IPS-NIHi7 (cell line): Measurements from ENCODE around the gene MSI1.

Experiments used
- DNase-seq: peaks from one replicate; pipeline ENCODE4 v3.0.0; 2012; ENCODE audit warnings: mixed read lengths; ENCODE audit errors: extremely low spot score

The MSI1 gene

GRCh38 chr12:120368789-120369602 lies at the start of gene MSI1:
Gene MSI1 (minus strand): TSS chr12:120369164. CDS start chr12:120369091, 73 bp downstream.
- DNase-seq: peak; percentile 61

GRCh38 chr12:120417917-120418580 lies 49.1 kb upstream of the MSI1 start:
- no peak for DNase-seq

GRCh38 chr12:120416490-120417216 lies 47.7 kb upstream of the MSI1 start:
- no peak for DNase-seq

DNA sequence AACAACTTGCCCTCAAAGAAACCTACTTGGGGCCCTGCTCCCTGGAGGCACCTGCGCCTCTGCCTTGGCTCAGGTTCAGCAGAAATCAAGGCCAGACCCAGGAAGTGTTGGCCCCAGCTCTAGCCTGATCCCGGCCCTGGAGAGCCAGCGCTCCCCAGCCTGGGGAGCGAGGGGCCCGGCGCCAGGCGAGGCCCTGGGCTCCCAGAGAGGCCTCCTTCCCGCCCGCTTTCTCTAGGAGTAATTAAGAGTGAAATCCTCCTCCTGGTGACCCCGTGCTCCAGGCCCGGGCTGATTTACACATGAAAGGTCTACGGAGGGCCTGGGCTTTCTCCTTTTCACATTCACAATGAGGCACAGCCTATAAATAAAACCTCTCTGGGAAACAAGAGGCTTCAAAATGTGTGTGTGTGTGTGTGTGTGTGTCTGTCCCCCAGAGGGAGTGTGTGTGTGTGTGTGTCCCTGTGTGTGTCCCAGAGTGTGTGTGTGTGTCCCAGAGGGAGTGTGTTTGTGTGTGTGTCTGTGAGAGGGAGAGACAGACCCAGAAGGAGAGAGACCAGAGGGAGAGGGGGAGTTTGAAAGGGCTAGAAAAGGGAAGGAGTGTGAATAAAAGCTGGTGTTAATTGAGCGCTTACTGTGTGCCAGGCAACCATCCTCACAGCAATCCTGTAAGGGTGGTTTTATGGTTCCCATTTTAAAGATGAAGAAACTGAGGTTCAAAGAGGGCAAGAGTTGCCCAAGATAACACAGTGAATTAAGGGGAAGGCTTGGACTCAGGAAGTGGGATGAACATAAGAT lies 45.1 kb upstream of the MSI1 start:
- peak; percentile 88 for DNase-seq

DNA sequence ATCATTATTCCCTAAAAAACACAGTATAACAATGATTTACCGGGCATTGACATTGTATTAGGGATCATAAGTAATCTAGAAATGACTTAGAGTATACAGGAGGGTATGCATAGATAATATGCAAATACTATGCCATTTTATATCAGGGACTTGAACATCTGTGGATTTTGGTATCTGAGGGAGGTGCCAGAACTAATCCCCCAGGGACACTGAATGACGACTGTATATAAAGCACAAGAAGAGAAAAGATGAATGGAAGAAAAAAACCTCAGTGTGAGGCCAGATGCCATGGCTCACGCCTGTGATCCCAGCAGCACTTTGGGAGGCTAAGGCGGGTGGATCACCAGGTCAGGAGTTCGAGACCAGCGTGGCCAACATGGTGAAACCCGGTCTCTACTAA lies 43.5 kb upstream of the MSI1 start:
- DNase-seq: no peak

DNA sequence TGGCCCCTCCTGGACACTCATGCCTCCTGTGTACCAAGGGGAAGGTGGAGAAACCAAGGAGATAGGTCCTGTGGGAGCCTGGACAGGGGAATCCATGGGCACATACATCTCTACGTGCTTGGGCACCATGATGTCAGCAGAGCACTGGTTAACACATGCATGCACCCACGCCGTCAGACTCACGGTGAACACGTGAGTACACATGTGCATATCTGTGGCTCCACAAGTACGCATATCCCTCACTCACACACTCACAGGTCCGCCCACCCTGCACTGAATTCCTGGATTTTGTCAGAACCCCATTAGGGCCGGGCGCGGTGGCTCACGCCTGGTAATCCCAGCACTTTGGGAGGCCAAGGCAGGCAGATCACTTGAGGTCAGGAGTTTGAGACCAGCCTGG lies 39.8 kb upstream of the MSI1 start:
- DNase-seq: no peak

GRCh38 chr12:120406553-120406952 lies 37.6 kb upstream of the MSI1 start:
- DNase-seq: no peak

DNA sequence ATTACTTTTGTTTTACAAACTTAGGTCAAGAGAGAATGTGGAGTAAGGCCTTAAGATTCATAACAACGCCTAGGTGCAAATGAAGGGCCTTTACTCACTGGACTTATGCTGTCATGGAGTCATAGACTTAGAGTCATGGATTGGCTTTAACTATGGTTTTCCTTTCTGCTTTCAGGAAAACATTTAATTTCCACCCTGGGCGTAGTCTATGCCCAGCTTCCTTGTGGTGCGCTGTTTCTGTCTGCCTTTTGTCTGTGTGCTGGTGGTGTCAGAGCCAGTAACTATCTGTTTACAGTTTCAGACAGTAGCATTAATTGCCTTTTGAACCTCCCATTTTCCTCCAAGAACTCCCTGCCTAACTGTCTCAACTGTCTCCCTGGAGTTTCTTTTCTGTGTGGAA lies 37.1 kb upstream of the MSI1 start:
- DNase-seq: no peak

DNA sequence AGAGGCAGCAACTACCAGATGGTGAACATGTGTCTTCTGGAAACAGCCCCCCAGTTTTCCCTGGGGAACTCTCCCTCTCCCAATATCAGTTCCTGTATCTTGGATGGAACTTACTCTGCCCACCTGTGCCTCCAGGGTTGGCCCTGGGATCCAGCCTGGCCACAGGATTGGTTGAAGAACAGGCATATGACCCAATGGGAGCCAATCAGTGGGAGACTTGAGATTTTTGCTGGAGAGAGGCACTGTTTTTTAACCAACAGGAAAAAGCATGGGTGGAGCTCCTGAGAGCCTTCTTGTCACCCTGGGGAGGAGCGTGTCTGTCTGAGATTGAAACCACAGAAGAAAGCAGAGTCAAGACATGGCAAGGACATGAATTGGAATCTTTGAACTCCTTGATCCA lies 35.3 kb upstream of the MSI1 start:
- peak; percentile 20 for DNase-seq

- DNase-seq: no peak
These were observed 34.9 kb upstream of the MSI1 start for GRCh38 chr12:120403869-120404268.

DNA sequence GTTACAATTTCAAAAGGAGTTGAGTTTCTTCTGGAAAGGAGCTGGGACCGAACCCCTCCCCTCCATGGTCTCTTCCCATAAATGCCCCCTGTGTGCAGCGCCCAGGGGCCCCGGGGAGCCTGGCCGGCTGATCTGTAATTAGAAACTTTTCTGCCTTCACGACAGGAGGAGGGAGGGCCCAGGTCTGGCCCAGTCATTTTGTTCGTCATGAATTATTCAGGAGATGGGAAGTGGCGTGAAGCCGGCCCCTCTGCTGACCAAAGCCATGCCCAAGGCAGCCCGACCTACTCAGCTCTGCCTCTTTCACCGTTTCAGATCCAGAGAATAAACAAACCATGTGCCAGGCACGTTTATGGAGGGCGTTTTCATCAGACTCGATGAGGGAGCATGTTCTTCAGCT lies 33.3 kb upstream of the MSI1 start:
- DNase-seq: peak; percentile 68

DNA sequence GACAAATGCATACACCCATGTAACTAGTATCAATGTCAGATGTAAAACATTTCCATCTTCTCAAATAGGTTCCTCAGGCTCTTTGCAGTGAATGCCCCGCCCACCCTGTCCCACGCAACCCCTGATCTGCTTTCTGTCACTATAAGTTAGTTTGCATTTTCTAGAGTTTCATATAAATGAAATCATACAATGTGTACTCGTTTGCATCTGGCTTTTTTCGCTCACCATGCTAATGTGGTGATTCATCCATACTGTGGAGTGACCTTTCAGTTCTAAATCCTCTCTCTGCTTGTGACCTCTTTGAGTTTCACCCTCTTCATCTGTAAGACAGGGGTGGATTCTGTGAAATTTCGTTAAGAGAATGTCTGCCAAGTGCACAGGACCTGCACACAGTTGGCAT lies 30.6 kb upstream of the MSI1 start:
- DNase-seq: no peak

GRCh38 chr12:120397824-120398540 lies 29.0 kb upstream of the MSI1 start:
- no peak for DNase-seq

DNA sequence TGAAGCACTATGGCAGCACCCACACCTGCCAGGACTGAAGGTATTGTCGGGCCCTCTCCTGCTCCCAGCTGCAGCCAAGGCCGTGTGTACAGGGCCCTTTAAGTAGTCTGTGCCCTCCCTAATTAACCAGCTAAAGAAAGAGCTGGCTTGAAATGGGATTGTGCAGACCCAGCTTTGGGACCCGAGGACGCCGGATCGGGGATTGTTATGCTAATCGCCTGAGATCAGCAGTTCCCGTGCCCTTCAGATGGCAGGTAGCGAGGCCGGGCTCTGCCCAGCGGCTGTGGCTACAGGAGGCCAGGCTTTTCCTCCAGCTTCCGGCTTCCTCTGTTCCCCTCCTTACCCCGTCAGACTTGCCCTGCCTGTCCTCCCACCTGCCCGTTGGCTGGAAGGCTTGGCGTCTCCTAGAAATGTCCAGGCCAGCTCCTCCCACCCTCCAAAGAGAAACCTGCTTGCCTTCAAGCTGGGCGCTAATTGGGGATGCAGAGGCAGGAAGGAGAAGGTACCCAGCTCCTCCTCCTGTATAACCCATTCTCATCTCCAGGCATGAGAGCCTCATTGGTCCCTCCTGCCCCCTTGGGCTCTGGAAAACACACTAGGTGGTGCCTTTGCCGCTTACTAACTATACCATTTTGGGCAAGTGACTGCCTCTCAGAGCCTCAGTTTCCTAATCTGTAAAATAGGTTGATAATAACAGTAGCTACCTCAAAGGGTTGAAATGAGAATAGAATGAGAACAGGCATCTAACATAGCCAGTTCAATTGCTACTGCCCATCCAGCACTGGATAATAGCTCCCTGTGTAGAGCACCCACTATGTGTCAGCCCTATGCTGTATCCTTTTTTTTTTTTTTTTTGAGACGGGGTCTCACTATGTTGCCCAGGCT lies 25.8 kb upstream of the MSI1 start:
- DNase-seq: peak; percentile 76

DNA sequence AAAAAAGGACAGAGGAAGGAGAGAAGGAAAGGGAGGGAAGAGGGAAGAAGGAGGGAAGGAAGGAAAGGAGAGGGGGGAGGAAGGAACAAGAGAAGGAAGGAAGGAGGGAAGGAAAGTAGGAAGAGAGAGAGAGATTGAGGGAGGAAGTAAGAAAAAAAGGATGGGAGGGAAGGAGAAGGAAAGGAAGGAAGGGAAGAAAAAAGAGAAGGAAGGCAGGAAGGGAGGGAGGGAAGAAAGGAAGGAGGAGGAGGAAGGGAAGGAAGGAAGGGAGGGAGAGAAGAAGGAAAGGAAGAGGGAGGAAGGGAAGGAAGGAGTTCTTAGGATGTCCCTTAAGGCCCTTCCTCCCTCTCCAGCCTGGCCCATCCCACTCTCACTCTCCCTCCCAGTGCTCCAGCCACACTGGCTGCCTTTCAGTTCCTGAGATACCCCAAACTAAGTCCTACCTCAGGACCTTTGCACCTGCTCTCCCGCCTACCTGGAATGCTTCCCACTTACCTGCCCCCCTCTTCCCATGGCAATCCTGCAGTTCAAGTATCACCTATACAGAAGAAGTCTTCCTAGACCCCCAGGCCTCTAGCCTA lies 21.7 kb upstream of the MSI1 start:
- no peak for DNase-seq

DNA sequence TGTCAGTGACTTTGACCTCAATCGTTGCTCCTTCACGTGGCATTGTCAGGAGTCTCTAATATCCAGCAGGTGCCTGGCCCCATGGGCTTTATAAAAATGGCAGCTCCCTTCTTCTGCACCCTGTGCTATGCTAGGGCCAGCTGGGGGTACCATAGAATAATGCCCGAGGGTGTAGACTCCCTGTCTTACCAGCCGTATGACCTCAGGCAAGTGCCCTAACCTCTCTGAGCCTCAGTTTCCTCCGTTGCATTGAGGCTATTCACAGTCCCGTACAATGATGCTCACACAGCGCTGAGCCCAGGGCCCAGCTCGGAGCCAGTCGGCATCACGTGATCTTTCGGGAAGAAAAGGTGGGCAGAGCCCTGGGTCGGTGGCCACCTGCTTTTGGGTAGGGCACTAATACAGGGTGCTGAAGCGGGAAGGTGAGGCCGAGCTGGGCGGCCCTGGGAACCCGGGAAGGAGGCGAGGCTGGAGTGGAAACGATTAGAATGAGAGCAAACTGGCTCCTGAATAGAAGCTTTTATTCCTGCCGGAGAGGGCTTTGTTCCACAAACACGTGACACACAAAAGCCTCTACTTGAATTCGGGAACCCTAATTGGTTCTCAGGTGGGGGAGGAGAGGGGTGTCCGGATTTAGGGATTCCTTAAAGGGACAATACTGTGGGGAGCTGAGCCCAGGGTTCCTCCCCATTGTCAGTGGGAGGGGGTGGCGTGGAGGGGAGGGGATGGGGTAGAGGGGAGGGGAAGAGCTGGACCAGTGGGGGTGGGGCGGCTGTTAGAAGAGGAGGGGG lies 19.9 kb upstream of the MSI1 start:
- peak; percentile 77 for DNase-seq

DNA sequence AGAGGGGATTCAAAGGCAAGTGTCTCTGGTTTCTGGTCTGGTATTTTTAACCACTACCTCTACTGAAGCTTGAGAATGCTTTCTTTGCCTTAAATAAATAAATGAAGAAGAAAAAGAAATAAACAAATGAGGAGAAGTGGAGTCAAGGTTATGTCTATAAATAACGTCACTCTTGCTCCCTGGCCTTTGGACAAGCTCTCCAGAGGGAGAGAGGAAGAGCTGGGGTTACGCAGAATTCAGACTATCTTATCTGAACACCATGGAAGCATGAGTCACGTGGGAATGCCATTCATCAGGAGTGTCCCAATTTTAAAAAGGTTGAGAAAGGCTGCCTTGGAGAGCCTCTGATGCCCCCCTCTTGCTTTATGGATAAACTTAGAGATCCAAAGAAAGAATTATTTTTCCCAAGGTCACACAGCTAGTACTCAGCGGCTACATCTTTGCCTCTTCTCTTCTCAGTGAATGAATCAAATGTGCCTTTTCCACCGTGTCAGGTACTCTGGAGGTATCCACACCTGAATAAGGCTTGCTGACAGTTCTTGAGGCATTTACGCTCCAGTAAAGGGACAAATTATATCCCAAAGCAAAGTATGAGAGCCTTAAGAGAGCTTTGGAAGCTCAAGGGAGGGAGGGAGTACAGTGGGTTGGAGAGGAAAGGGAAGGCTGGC lies 12.9 kb upstream of the MSI1 start:
- DNase-seq: no peak

GRCh38 chr12:120378036-120378435 lies 9.1 kb upstream of the MSI1 start:
- no peak for DNase-seq
